NCI-H82 (cell line): ENCODE data around the gene AAK1.
A peak's percentile ranks its signal among the peaks of the same experiment; 100 is the strongest.
"Not testable (repeated sequence)": the region's sequence is repeated elsewhere in the genome, so short reads cannot be mapped to it uniquely, and the experiment has no call there.

ENCODE experiments used
- DNase-seq: peaks from one replicate; lab custom pipeline; 2025; lab: John Stamatoyannopoulos, UW

The AAK1 gene

GRCh38 chr2:69659941-69660483 is 16.5 kb upstream of the AAK1 start:
- DNase-seq = no peak

- no peak for DNase-seq
Measured at GRCh38 chr2:69659349-69659748, 15.8 kb upstream of the AAK1 start.

- DNase-seq = no peak
Measured at GRCh38 chr2:69652206-69652605, 8.7 kb upstream of the AAK1 start.

- DNase-seq = not testable (repeated sequence)
Measured at GRCh38 chr2:69647196-69647595, 3.7 kb upstream of the AAK1 start.

- no peak for DNase-seq
Measured at GRCh38 chr2:69646714-69647113, 3.2 kb upstream of the AAK1 start.

GRCh38 chr2:69645921-69646320 is 2.4 kb upstream of the AAK1 start:
- DNase-seq = no peak

- DNase-seq = no peak
Measured at GRCh38 chr2:69645031-69645431, 1.5 kb upstream of the AAK1 start.

- DNase-seq = no peak
Measured at GRCh38 chr2:69644506-69644979, 1.0 kb upstream of the AAK1 start.

GRCh38 chr2:69642709-69643601 is 584 bp downstream of the AAK1 start:
- DNase-seq = peak; percentile 70

GRCh38 chr2:69641887-69642708 is 1.4 kb downstream of the AAK1 start:
- no peak for DNase-seq

GRCh38 chr2:69641471-69641870 is 2.1 kb downstream of the AAK1 start:
- no peak for DNase-seq

- no peak for DNase-seq
Measured at GRCh38 chr2:69639266-69639665, 4.3 kb downstream of the AAK1 start.

GRCh38 chr2:69638630-69639029 is 4.9 kb downstream of the AAK1 start:
- no peak for DNase-seq

- DNase-seq = no peak
Measured at GRCh38 chr2:69637923-69638322, 5.6 kb downstream of the AAK1 start.

GRCh38 chr2:69636395-69636794 is 7.1 kb downstream of the AAK1 start:
- DNase-seq = no peak

GRCh38 chr2:69635432-69635831 is 8.1 kb downstream of the AAK1 start:
- no peak for DNase-seq

- DNase-seq = no peak
Measured at GRCh38 chr2:69634196-69634821, 9.2 kb downstream of the AAK1 start.

- no peak for DNase-seq
Measured at GRCh38 chr2:69631402-69631801, 12.1 kb downstream of the AAK1 start.

GRCh38 chr2:69629921-69630608 is 13.5 kb downstream of the AAK1 start:
- DNase-seq = no peak

GRCh38 chr2:69628325-69629021 is 15.1 kb downstream of the AAK1 start:
- DNase-seq = no peak
